ENCODE measurements around the gene GLI3.

GLI3 gene

DNA sequence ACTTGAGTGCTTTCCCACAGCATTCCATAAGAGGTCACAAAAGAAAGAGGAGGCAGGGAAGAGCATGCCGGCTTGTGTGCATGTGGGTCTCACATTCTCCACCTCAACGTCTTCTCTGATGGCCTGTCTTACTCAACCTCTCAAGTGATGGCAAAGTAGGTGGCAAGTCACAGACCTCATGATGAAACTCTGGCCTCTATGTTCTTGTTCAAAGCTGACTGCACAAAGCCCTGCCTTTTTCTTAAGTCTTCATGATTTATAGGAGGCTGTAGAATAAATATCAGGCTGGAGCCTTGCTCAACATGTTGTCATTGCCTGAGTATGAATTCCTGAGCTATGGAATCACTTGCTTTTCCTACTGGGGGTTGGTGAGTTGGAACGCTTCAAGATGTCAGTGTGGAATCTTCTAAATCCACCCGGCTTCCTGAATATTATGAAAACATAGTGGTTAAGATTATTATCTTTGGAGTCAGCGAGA, 320.5 kb downstream of the GLI3 start:
- DNase-seq = peak in 1 of 2 donors; percentile 21

DNA sequence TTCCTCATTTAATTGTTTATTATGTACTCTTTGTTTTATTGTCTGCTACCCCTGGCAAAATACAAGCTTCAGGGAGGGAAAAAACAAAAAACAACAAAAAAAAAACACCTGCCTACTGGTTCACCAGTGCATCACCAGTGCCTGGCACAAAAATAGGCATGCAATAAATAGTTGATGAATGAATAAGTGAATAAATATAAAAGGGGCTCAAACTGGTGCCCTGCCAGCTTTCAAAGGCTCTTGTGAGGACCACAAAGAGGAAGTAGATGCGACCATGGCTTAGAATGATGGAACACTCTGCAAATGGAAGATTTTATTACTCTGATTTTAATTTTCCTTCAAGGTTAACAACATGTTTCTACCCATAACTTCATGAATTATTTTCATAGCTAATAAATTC, 321.1 kb downstream of the GLI3 start:
- DNase-seq = no peak

DNA sequence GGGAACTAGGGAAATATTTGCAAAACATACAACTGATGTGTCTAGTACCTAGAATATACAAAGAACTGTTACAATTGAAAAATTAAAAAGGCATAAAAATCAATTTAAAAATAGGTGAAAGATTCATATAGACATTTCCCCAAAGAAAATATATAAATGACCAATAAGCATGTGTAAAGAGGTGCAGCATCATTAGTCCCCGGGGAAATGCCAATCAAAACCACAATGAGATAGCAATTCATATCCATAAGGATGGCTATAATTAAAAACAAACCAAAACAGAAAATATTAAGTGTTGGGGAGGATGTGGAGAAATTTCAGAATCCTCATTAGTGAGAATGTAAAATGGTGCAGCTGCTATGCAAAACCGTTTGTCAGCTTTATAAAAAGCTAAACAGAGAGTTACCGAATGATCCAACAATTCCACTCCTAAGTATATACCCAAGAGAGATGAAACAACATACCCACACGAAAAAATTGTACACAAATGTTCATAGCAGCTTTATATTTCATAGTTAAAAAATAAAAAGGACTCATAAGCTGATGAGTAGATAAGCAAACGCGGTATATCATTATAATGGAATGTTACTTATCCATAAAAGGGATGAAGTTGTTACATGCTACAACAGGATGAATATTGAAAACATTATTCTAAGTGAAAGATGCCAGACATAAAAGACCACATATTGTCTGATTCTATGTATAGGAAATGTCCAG, 324.0 kb downstream of the GLI3 start:
- no peak for DNase-seq

DNA sequence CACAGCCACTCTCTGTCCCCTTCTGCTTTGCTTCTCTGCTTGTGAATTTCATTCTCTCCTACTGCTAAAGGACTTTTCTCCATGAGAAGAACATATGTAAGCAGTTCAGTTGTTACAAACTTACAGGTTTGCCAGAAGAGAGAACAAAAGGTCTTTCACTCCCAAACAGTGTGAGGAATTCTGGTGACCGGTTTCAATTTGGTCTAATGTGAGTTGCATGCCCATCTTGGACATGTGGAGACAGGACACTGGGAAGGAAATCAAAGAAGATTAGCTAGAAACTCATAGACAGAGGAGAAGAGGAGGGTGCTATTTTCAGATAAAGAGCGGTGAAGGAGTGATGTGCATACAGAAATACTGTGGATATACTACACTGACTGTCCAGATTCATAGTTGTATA, 324.6 kb downstream of the GLI3 start:
- DNase-seq = no peak

DNA sequence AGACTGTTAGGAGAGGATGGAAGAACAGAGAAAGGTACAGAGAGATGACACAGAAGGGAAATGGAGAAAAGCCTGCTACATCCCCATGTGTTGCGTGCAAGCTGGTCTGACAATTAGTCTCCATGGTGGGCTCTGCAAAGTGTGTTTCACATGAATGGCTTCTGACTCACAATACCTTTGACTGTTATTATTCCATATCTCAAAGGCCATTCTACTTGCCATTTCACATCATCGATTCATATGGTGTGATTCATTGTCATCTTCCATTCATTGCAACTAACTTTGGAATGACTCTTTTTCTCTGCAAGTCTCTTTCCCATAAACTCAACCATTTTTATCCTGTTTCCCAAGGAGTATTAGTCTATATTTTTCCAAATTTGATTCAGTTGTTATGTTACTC, 325.2 kb downstream of the GLI3 start:
- no peak for DNase-seq

Data from inflammatory macrophage treated with lipopolysaccharide for 1 hour (primary cell).